ENCODE measurements around the gene SH2B3. TPM values are rescaled to one million over a fixed set of nuclear protein-coding genes. Genes with fewer than 3 reads are reported as not detected.

Gene SH2B3
- total and polyA plus RNA-seq, 9 of the 15 experiments (the other 6 are each of a cell fraction or from before 2014, with no cell fraction given) = 10.8 to 75.3 (median 37.4) TPM

- TF ChIP-seq BRF2 (IDR thresholded peaks at IDR 0.05; ENCODE audit: borderline replicate concordance, insufficient read depth, insufficient read length) = no peak
- no peak for TF ChIP-seq FIP1L1 (IDR thresholded peaks at IDR 0.05; ENCODE audit: low read depth, low read length, poor library complexity, severe bottlenecking)
- TF ChIP-seq ELK3 (CRISPR knock-in tag; IDR thresholded peaks at IDR 0.05) = 0 out of 2 replicates have a peak, but pooled peaks have one; percentile 8
- TF ChIP-seq CEBPZ (IDR thresholded peaks at IDR 0.05; ENCODE audit: borderline replicate concordance, low read depth, low read length) = no peak
- no peak for TF ChIP-seq HNRNPUL1 (IDR thresholded peaks at IDR 0.05; ENCODE audit: low read length)
- peak; percentile 81 to 85 for TF ChIP-seq NRF1 (conservative IDR thresholded peaks at IDR 0.05 in 1 of 2, IDR thresholded peaks at IDR 0.05 in 1 of 2)
- TF ChIP-seq POLR2AphosphoS2 (IDR thresholded peaks at IDR 0.05; ENCODE audit: low read length) = no peak
- peak; percentile 87 to 88; a peak in 3 of 4 replicates for TF ChIP-seq MNT (conservative IDR thresholded peaks at IDR 0.05)
- TF ChIP-seq HDAC3 (IDR thresholded peaks at IDR 0.05; ENCODE audit: borderline replicate concordance, partially characterized antibody) = peak; percentile 84
- no peak for TF ChIP-seq RFX1 (IDR thresholded peaks at IDR 0.05)
- peak; percentile 37 to 47; a peak in 3 of 4 replicates for TF ChIP-seq RAD21 (CRISPR knock-in tag; conservative IDR thresholded peaks at IDR 0.05 in 1 of 2, IDR thresholded peaks at IDR 0.05 in 1 of 2)
- TF ChIP-seq FOXK2 (conservative IDR thresholded peaks at IDR 0.05 in 1 of 2, IDR thresholded peaks at IDR 0.05 in 1 of 2; ENCODE audit: low read depth in 2 of 2) = 0 out of 4 replicates have a peak, but pooled peaks of 1 of the 2 experiments have one; percentile 4
- TF ChIP-seq NBN (IDR thresholded peaks at IDR 0.05; ENCODE audit: low read depth) = peak; percentile 67; the same call in 1 of the 2 replicates
- TF ChIP-seq TAF1 (IDR thresholded peaks at IDR 0.05; ENCODE audit: control insufficient read depth, extremely low read depth, insufficient read depth, low read length, severe bottlenecking) = peak; percentile 12
- TF ChIP-seq HNRNPLL (IDR thresholded peaks at IDR 0.05; ENCODE audit: low read depth, low read length, poor library complexity, severe bottlenecking) = peak; percentile 40
- peak; percentile 89 for TF ChIP-seq POLR2H (tag; IDR thresholded peaks at IDR 0.05; ENCODE audit: low read depth)
- TF ChIP-seq EP300 (IDR thresholded peaks at IDR 0.05; ENCODE audit: low read length) = peak; percentile 94
- peak in 1 of 2 experiments; percentile 36; a peak in 1 of 4 replicates for TF ChIP-seq TRIM24 (IDR thresholded peaks at IDR 0.05)
- TF ChIP-seq PTRF (tag; IDR thresholded peaks at IDR 0.05) = no peak
Observed at GRCh38 chr12:111405149-111405858, 419 bp upstream of the SH2B3 start (continued).
